ENCODE measurements around the gene MAST4. TPM values are rescaled to one million over a fixed set of nuclear protein-coding genes. Genes with fewer than 3 reads are reported as not detected.

Gene MAST4
- total RNA-seq, 1 donor from 2014 or later = 56.9 TPM

- no peak for DNase-seq
- H3K4me3 ChIP-seq = no peak overlapping the region
- no peak overlapping the region for H3K27ac ChIP-seq
- no peaks in the 10 kb centered on the region for H3K9me3 ChIP-seq
- intact Hi-C loops (cut with DNase I) = no loop called here
- no peak for ATAC-seq
- no peaks in the 10 kb centered on the region for H3K36me3 ChIP-seq
- no peaks in the 10 kb centered on the region for H3K4me1 ChIP-seq
- TF ChIP-seq CTCF (IDR thresholded peaks at IDR 0.05) = no peak
- H3K27me3 ChIP-seq (ENCODE audit: low read depth) = no peaks in the 10 kb centered on the region
Observed at GRCh38 chr5:66945389-66946349, 349.5 kb downstream of the MAST4 start.

GRCh38 chr5:66947458-66947857 lies 351.3 kb downstream of the MAST4 start:
- Histone ChIP-seq H3K27ac (no peak overlapping the region), H3K4me3 (no peak overlapping the region), H3K36me3 (no peaks in the 10 kb centered on the region), H3K27me3 (ENCODE audit: low read depth) (no peaks in the 10 kb centered on the region), H3K9me3 (no peaks in the 10 kb centered on the region), H3K4me1 (no peaks in the 10 kb centered on the region)
- TF ChIP-seq CTCF (IDR thresholded peaks at IDR 0.05) = no peak
- DNase-seq (no peak), ATAC-seq (no peak)
- intact Hi-C loops (cut with DNase I) = no loop called here

- no peak for TF ChIP-seq CTCF (IDR thresholded peaks at IDR 0.05)
- Histone ChIP-seq H3K27ac (no peak overlapping the region), H3K4me3 (no peak overlapping the region), H3K9me3 (no peaks in the 10 kb centered on the region), H3K4me1 (no peaks in the 10 kb centered on the region), H3K36me3 (no peaks in the 10 kb centered on the region), H3K27me3 (ENCODE audit: low read depth) (no peaks in the 10 kb centered on the region)
- no peak for ATAC-seq
- DNase-seq = no peak
- intact Hi-C loops (cut with DNase I) = no loop called here
Observed at GRCh38 chr5:66949066-66949465, 352.9 kb downstream of the MAST4 start.

GRCh38 chr5:66952153-66952552 lies 356.0 kb downstream of the MAST4 start:
- no peaks in the 10 kb centered on the region for H3K9me3 ChIP-seq
- peaks cover under 1% of the 10 kb centered on the region for H3K4me1 ChIP-seq
- no peak overlapping the region for H3K27ac ChIP-seq
- H3K27me3 ChIP-seq (ENCODE audit: low read depth) = no peaks in the 10 kb centered on the region
- intact Hi-C loops (cut with DNase I) = no loop called here
- ATAC-seq = no peak
- no peak for DNase-seq
- TF ChIP-seq CTCF (IDR thresholded peaks at IDR 0.05) = no peak
- no peak overlapping the region for H3K4me3 ChIP-seq
- H3K36me3 ChIP-seq = no peaks in the 10 kb centered on the region

- no peaks in the 10 kb centered on the region for H3K9me3 ChIP-seq
- H3K36me3 ChIP-seq = no peaks in the 10 kb centered on the region
- no peaks in the 10 kb centered on the region for H3K27me3 ChIP-seq (ENCODE audit: low read depth)
- no peak overlapping the region for H3K27ac ChIP-seq
- ATAC-seq (no peak), DNase-seq (no peak)
- intact Hi-C loops (cut with DNase I) = no loop called here
- no peak overlapping the region for H3K4me3 ChIP-seq
- no peak for TF ChIP-seq CTCF (IDR thresholded peaks at IDR 0.05)
- peaks cover 8% of the 10 kb centered on the region for H3K4me1 ChIP-seq
Observed at GRCh38 chr5:66956439-66956838, 360.2 kb downstream of the MAST4 start.
